GM06990 (cell line): ENCODE data around the gene LSS.
"Not testable (repeated sequence)": the region's sequence is repeated elsewhere in the genome, so short reads cannot be mapped to it uniquely, and the experiment has no call there.

Source experiments
- DNase-seq: peaks from one replicate; pipeline ENCODE4 v3.0.0-alpha.2; 2011; ENCODE audit not compliant: insufficient read length; ENCODE audit errors: extremely low read depth
- H3K27me3 ChIP-seq: replicated peaks from 2 replicates; pipeline ENCODE4 v1.6.0; 2011; ENCODE audit warnings: low read length; ENCODE audit not compliant: control insufficient read depth, insufficient read depth
- H3K36me3 ChIP-seq: 2 replicates; pipeline ENCODE4 v1.5.1; 2011; ENCODE audit warnings: low read length; ENCODE audit not compliant: control insufficient read depth, insufficient read depth
- H3K4me3 ChIP-seq: replicated peaks from 2 replicates; pipeline ENCODE4 v1.5.1; 2011; ENCODE audit warnings: low read depth, mild to moderate bottlenecking, control low read depth, low read length
- TF ChIP-seq, protein P1 (sequence below): IDR thresholded peaks from 2 replicates; pipeline ENCODE4 v1.5.1; 2011; ENCODE audit warnings: low read length, control low read depth, mild to moderate bottlenecking, inconsistent platforms; ENCODE audit not compliant: insufficient read depth, poor library complexity, severe bottlenecking

The LSS gene

DNA sequence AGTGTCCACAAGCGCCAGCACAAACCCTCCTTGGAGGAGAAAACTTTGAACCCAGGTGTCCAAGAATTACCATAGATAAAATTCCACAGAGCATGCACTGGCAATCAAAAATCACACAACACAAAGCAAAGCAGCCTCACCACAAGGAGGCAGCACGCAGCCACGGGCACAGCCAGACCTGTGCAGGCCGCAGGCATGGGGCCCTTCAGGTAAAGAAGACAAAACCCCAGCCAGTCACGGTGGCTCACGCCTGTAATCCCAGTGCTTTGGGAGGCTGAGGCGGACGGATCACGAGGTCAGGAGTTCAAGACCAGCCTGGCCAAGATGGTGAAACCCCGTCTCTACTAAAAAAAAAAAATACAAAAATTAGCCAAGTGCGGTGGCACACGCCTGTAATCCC lies 81.1 kb downstream of the LSS start:
- TF ChIP-seq, protein P1, sequence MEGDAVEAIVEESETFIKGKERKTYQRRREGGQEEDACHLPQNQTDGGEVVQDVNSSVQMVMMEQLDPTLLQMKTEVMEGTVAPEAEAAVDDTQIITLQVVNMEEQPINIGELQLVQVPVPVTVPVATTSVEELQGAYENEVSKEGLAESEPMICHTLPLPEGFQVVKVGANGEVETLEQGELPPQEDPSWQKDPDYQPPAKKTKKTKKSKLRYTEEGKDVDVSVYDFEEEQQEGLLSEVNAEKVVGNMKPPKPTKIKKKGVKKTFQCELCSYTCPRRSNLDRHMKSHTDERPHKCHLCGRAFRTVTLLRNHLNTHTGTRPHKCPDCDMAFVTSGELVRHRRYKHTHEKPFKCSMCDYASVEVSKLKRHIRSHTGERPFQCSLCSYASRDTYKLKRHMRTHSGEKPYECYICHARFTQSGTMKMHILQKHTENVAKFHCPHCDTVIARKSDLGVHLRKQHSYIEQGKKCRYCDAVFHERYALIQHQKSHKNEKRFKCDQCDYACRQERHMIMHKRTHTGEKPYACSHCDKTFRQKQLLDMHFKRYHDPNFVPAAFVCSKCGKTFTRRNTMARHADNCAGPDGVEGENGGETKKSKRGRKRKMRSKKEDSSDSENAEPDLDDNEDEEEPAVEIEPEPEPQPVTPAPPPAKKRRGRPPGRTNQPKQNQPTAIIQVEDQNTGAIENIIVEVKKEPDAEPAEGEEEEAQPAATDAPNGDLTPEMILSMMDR, result peak; percentile 73
- not testable (repeated sequence) for H3K36me3 ChIP-seq, H3K4me3 ChIP-seq, H3K27me3 ChIP-seq
- peak; percentile 53 for DNase-seq

DNA sequence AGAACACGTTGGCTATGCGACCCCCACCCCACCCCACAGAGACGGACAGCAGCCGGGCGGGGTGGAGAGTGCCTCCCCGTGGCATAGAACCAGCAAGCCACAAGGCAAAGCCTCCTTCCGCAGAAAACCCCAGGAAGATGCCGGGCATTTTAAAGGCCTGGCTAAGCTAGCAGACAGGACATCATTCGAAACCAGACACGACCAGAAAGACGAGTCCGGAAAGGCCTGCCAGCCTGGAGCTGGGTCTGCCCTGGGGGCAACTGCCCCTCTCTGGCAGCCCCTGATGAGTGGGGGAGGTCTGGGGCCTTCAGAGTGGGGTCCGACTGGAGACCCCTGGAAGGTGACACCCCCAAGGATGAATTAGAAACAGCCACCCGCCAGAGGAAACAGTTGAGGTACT lies 81.7 kb downstream of the LSS start:
- Histone ChIP-seq H3K4me3 (no peak overlapping the region), H3K27me3 (no peaks in the 10 kb centered on the region), H3K36me3 (no peaks in the 10 kb centered on the region)
- DNase-seq, result no peak
- TF ChIP-seq, protein P1, result no peak

DNA sequence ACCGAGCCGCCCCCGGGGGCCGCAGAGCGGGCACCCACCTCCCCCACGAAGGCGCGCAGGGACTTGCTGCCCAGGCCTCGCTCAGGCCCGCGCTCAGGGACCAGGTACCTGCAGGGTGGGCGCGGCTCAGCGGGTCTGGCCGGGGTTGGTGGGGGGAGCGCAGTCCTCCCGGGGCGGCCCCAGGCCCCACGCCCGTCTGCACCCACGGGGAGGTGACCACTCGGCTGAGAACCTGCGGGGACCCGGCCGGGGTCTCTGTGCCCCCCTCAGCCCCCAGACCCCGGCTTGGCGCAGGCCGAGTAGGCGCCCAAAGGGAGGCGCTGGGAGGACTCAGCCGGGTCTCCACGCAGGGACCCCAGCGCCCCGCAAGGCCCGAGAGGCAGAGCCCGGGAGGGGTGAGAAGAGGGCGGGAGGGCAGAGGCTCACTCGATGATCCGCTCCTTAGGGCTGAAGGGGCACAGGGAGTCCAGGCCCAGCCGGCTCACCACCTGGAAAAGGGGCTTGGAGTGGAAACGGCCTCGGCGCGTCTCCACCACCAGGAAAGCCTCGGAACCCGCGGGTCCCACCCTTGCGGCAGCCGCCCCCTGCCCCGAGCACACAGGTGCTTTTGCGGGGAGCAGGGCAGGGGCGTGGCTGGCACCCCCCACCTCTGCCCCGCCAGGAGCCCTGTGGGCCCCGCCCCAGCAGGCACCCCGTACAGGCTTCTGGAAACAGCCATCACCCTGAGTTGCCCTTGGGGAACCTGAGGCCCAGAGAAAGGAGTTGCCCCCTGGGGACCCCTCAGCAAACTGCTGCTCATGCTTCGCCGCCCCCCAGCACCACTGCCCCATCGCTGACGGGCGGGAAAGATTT lies 82.5 kb downstream of the LSS start:
- Histone ChIP-seq H3K36me3 (no peaks in the 10 kb centered on the region), H3K27me3 (no peaks in the 10 kb centered on the region), H3K4me3 (no peak overlapping the region)
- DNase-seq, result peak; percentile 6
- TF ChIP-seq, protein P1, result no peak

DNA sequence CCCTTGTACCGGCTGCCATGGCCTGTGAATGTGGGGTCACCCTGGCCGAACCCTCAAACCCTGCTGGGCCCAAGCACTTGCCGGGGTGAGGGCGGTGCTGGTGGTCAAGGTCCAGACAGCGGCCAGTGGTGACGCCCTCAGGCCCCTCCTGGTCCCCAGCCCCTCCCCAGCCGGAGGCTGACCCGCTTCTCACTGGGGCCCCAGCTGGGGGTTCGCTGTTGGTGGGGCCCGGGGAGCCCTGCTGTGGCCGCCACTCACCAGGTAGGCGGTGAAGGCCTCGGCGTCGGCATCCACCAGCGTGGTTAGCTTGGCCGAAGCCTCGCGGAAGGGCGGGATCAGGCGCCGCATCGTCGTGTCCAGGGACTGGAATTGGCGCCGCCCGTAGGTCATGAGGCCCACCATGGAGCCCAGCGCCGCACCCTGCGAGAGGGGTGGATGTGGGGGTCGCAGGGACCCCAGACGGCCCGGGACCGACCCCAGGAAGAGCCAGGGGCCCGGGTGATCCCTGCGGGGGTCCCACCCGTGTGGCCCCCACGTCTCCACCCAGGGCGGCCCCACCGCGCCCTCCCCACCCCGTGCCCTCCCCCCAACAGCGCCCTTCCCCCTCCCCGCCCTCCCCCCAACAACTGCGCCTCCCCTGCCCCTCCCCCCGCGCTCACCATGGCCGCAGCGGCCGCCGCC lies 83.3 kb downstream of the LSS start:
- peak; percentile 12 for DNase-seq
- H3K27me3 ChIP-seq, result no peaks in the 10 kb centered on the region
- no peaks in the 10 kb centered on the region for H3K36me3 ChIP-seq
- no peak overlapping the region for H3K4me3 ChIP-seq
- TF ChIP-seq, protein P1, result no peak

DNA sequence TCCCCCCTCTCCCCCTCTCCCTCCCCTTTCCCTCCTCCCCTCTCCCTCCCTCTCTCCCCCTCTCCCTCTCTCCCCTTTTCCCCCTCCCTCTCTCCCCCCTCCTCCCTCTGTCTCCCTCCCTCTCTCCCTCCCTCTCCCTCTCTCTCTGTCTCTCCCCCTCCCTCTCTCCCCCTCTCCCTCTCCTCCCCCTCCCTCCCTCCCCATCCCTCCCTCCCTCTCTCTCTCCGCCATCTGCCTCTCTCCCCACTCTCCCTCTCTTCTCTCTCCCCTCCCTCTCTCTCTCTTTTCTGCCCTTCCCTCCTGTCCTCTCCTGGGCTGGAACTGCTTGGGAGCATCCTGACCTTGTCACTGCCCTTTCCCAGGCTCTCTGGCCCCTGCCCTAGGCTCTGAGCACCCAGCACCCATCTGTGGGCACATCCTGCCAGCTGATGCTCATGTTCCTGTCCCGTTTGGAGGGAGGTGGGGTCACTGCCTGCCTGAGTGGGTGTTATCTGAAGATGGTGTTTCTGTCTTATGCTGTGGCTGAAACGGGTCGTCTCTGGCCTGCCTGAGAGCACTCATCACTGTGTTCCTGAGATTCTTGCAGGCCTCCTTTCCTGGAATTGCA lies 84.0 kb downstream of the LSS start:
- no peaks in the 10 kb centered on the region for H3K36me3 ChIP-seq
- DNase-seq, result peak; percentile 1
- H3K4me3 ChIP-seq, result no peak overlapping the region
- TF ChIP-seq, protein P1, result no peak
- H3K27me3 ChIP-seq, result no peaks in the 10 kb centered on the region
